Measurements from ENCODE around the gene MOCOS.

MOCOS gene

DNA sequence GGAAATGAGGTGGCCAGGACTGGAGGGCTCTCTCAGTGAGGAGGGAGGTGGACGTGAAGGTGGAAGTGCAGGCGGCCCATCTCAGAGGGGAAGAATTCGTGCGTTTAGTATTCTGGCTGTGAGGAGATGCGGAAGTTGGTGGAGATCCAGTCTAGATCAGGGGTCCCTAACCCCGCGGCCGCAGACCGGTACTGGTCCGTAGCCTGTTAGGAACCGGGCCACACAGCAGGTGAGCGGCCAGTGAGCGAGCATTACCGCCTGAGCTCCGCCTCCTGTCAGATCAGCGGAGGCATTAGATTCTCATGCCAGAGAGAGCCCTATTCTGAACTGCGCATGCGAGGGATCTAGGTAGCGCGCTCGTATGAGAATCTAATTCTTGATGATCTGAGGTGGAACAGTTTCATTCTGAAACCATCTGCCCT is 108.6 kb downstream of the MOCOS start:
- in situ Hi-C loops (cut with HindIII; ENCODE audit: low pct_ligation_motif_present, low pct_unique_long_range_greater_than_20kb, low sequenced_read_pairs) = no loop called here

DNA sequence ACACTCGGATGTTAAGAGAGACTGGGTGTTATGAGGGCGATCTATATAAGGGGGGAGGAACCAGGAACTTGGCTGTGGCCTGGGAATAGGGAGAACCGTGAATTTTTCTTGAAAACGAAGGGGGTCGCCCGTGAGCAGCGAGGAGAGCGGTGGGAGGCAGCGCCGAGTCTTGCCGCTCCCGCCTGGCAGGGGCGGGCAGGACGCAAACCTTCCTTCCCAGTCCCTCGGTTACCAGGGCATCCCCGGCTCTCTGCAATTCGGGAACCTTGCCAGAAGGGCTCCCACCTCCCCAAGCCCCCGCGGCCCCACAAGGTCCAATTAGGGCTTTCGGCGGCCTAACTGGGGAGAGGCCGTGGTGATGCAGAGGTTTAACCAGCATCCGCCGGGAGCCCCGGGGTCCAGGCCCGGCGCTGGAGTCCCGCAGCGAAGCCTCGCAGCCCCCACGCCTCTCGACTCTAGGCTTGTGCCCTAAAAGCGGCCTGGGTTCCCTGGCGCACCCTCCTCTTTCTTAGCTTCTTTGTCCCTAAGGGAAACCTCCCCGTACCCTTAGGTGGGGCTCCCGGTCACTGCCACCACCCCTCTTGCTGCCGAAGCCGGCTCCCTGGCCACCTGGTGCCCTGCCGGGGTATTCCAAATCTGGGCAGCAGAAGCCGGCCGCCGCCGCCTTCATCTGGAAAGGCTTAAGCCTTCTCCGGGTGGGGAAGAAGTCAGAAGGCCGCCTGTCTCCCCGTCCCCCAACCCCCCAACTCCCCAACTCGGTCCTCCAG is 109.5 kb downstream of the MOCOS start:
- in situ Hi-C loops (cut with HindIII; ENCODE audit: low pct_ligation_motif_present, low pct_unique_long_range_greater_than_20kb, low sequenced_read_pairs) = no loop called here
- DNase-seq = peak; percentile 75

More for the DNA sequence above, 108.6 kb downstream of the MOCOS start:
- no peak for DNase-seq

DNA sequence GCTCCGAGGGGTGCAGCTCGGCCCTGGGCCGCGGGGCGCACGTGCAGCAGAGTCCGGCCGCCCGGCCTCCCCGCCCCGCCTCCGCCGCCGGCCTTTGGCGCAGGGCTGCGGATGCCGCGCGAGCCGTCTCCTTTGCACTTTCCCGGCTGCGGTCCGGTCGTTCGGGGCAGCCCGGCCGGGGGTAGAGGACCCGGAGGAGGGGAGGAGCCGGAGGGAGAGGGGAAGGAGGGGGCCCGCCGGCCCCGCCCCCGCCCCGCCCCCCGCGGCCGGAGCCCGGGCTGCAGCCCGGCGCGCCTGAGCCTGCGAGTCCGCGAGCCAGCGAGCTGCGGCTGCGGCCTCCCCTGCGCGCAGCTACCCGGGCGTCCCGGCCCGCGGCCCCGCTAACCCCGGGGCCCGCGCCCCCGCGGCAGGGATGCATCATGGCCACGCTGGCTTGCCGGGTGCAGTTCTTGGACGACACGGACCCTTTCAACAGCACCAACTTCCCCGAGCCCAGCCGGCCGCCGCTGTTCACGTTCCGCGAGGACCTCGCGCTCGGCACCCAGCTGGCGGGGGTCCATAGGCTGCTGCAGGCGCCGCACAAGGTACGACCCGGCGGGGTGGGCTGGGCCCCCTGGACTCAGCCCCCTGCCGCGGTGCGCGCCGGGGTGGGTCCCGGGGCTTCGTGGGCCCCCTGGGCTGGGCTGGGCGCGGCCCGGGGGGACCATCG is 110.3 kb downstream of the MOCOS start, which contains the start of gene FHOD3:
Gene FHOD3, plus strand, starts transcription at position 297 of the 709 bp plus-strand sequence. Its CDS starts 123 bp downstream, at position 420.
- DNase-seq = peak; percentile 85
- in situ Hi-C loops (cut with HindIII; ENCODE audit: low pct_ligation_motif_present, low pct_unique_long_range_greater_than_20kb, low sequenced_read_pairs) = no loop called here

DNA sequence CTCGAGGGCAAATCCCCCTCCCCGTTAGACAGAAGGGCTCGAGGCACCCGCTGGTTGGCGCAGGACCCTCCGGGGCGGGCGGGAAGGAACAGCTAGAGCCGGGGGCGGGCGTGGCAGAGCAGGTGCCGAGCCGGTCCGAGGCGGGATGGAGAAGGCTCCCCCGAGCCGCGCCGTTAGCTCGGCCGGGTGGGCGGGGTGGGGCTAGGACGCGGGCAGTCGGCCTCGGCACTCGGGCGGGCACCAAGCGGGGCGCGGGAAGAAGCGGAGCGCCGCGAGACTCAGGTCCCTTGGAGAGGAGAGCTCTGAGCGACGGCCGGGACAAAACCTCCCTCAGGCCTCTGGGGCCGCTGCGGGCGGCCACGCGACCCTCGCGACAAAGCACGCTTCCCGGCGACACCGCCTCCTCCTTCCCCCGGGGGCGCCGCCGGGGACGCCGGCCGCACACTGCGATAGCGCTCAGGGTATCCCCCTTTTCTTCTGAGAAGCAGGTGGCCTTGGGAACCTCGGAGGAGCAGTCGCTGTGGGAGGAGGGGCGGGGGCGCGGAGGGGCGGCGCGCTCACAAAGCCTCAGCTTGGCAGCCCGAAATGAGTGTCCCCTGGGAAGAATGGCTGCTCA is 110.9 kb downstream of the MOCOS start:
- DNase-seq = peak; percentile 29
- in situ Hi-C loops (cut with HindIII; ENCODE audit: low pct_ligation_motif_present, low pct_unique_long_range_greater_than_20kb, low sequenced_read_pairs) = no loop called here

DNA sequence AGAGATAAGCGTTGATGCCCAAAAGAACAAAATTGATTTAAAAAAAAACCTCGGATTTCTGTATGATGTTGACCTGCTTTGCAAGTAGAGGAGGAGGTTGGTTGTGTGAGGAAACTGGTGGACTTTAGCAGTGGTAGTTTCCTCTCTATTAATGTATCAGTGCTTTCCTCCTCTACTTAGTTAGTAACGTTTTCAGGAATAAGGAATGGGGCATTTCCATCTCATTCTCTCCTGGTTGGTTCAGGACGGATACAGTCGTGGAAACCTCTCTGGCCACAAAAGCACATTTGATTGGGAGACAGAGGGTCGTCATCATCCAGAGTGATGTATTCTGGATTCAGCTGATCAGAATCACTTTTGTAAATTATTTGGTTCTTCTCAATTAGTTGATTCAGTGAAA is 111.7 kb downstream of the MOCOS start:
- in situ Hi-C loops (cut with HindIII; ENCODE audit: low pct_ligation_motif_present, low pct_unique_long_range_greater_than_20kb, low sequenced_read_pairs) = no loop called here

DNA sequence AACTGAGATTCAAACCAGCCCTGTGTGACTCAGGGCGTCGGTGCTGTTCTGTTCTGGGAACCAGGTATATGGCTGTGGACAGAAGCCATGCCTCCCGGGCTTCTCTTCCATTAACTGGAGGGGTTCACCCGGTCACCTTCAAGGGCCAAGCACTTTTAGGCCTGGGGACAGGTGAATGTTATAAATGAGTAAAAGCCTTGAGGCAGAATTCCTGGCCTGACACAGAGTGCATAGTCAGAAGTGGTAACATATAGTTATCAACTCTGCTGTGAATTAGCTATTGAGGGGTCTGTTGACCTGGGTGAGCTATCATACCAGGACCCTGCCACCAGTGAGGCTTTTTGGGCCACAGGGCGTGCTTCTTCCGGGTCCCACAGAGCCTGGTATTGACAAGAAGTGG is 112.9 kb downstream of the MOCOS start:
- no peak for DNase-seq
- in situ Hi-C loops (cut with HindIII; ENCODE audit: low pct_ligation_motif_present, low pct_unique_long_range_greater_than_20kb, low sequenced_read_pairs) = no loop called here

More for the DNA sequence above, 111.7 kb downstream of the MOCOS start:
- no peak for DNase-seq

DNA sequence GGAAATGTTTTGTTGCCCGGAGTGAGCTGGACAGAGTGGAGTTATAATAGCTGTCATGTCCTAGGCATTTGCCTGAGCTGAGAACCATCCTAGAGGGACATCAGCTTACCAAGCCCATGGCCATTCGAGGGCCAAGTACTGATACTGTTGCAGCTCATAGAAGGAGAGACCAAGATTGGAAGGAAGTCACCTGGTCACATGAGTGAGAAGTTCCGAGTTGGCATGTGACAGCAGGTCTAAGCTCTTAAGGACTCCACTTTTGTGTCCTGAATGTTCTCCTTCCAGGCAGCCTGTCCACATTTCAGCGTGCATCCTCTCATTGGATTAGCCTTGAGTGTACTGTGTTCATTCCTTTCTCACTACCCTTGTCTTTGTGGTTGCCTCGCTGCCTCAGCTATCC is 114.6 kb downstream of the MOCOS start:
- in situ Hi-C loops (cut with HindIII; ENCODE audit: low pct_ligation_motif_present, low pct_unique_long_range_greater_than_20kb, low sequenced_read_pairs) = no loop called here
- DNase-seq = no peak

DNA sequence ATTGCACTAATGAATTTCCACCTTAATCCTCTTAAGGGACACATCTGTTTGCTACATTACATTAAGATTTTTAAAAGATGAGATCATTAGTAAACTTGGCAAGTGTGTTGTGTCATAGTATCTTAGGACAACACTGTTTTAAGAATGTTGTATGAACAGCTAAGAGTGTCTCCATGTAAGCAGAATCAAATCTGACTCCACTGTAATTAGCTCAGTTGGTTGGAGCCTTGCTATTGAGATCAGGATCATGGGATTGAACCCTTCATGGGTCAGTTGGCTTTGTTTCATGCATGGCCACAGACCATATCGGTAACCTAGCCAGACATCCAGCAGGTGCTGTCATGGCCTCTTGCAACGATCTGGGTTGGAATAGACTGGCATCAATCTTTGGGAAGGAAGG is 115.4 kb downstream of the MOCOS start:
- no peak for DNase-seq
- in situ Hi-C loops (cut with HindIII; ENCODE audit: low pct_ligation_motif_present, low pct_unique_long_range_greater_than_20kb, low sequenced_read_pairs) = no loop called here

DNA sequence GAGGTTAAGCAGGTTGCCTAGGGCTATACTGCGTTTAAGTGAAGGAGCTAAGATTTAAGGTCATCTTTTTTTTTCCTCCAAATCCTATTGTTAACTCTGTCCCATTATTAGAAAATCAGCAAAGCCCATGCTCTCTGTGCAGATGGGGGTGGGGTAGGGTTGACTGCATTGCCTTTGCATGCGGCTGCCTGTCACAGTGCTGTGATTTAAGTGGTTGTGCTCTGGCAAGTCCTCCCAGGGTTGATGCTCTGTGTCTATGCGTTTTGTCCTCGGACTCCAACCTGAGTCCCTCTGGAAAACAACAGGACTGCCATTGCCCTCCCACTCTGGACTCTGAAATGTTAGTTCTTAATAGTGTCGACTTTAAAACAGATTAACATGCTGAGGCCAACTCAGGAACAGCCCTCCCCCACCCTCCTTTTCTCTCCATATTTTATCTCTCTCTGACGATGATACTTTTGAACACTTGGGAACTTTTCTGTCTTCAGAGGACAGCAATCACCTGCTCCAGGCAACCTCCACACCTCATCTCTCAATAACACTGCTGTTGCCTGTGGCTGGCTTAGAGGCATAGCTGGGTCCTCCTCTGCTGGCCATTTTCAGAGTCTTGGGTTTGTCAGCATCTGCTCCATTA is 116.0 kb downstream of the MOCOS start:
- in situ Hi-C loops (cut with HindIII; ENCODE audit: low pct_ligation_motif_present, low pct_unique_long_range_greater_than_20kb, low sequenced_read_pairs) = no loop called here
- DNase-seq = no peak

DNA sequence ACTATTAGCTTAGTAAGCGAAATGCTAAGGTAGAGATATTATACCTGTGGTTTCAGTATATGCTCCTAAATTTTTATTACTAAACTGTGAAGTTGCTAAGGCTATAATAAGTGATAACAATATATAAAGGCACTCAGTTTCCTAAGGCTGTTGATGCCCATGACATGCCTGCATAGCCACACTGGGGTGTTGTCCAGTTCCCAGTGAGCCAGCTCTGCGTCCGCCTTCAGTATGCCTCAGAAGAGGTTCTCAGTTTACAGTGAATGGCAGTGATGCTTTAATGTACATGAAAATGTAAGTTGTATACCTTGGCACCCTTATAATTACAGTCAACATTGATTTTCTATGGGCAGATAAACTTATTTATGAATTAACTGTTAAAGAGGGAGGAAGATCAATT is 117.4 kb downstream of the MOCOS start:
- DNase-seq = no peak
- in situ Hi-C loops (cut with HindIII; ENCODE audit: low pct_ligation_motif_present, low pct_unique_long_range_greater_than_20kb, low sequenced_read_pairs) = no loop called here

DNA sequence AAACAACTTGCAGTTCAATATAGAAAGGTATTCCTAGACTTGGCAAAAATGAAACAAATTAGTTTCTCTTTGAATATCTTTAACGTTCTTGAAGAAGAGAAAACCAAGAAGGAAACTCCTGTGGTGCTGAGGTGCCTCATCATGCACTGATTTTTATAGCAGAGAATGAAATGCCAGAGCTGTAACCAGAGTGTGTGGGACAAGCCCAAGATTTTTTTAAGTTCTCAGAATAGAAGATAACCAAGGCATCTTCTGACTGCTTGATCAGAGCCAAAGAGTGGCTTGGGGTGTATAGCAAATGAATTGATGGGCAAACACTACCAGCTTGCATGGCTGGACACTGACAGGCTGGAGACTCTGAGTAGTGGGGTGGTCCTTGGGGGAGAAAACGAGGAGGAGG is 118.1 kb downstream of the MOCOS start:
- DNase-seq = no peak
- in situ Hi-C loops (cut with HindIII; ENCODE audit: low pct_ligation_motif_present, low pct_unique_long_range_greater_than_20kb, low sequenced_read_pairs) = no loop called here

DNA sequence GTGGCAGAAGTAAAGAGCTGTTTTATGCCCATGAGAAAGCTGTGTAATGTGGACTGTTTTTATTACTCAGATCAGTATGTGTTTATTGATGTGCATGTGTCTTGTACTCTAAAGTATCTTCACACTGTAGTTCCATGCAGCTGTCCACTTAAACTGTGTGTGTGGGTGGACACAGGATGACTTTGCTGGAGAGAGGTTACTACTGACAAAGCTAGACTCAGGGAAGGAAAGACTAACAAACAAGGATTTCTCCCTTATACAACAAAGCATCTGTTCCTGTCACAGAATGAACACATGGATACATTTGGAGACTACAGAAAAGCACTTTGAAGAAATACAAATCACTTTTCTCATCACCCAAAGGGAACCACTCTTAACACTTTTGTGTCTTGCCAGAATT is 120.2 kb downstream of the MOCOS start:
- DNase-seq = no peak
- in situ Hi-C loops (cut with HindIII; ENCODE audit: low pct_ligation_motif_present, low pct_unique_long_range_greater_than_20kb, low sequenced_read_pairs) = no loop called here

DNA sequence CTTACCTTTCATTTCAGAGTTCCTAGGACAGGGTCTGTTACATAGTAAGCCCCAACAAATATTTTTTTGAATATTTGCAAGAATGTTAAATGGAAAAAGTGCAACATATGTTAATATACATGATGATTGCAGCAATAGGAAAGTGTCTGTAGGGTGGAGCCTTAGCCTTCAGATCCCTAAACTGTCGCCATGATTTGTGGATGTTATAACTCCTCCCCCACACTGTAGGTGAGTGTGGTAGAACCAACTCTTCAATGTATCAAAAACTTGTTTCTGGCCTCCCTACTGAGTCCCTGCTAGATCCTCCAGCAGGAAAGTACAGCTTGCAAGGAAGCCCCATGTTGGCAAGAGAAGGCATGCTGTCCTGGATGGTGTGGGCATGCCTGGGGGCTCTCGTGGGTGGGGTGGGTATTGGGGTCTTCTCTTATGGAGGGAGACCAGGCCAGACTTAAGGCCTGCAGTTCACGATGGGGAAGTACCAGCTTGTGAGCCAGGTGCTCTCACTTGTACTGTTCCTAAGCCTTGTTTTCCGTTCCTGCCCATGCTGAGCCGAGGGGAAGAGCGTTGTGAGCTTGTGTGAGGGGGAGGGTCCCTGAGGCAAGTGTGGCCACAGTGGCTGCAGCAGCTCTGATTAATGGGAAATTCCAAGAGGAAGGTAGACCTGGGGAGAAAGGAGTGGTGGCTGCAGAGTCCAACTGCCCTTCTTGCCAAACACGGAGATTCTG is 121.6 kb downstream of the MOCOS start:
- in situ Hi-C loops (cut with HindIII; ENCODE audit: low pct_ligation_motif_present, low pct_unique_long_range_greater_than_20kb, low sequenced_read_pairs) = no loop called here
- no peak for DNase-seq

DNA sequence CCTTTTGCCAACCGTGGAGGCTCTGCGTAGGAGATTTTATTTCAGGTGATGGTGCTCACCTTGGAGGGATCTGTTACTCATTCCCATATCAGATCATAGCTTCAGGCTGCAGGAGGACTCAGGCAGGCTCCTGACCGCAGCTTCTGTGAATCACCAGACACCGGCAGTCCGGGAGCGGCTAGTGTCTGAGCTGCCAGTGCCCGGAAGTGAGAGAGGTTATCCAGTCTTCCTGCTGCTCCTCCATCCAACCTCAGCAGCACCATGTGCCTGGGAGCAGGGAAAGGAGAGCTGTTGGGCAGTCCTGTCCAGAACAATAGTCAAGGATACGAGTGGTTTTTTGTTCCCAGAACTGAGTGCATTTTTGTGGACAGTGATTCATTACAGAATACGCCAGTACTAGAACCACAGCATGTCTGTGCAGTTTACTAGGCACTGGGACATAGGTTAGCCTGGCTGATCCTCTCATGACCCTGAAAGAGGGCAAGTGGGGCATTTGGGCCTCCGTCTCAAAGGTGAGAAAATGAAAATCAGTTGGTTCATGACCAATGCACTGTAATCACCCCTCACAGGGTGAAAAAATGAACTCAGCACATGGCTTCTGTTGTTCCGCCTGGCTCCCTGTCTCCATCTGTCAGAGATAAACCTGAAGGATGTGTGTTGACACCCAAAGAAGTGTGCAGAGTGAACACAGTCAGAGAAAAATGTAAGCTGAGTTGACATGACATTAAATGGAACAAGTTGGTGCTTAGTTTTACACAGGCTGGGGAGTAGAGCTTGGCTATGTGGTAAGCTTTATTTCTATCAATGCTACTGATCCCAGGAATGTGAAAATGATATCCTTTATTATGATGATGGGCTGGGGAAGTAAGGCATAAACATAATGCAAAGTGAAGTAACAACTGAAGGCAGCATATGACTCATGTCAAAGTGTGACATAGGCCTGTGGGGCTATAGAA is 122.4 kb downstream of the MOCOS start:
- in situ Hi-C loops (cut with HindIII; ENCODE audit: low pct_ligation_motif_present, low pct_unique_long_range_greater_than_20kb, low sequenced_read_pairs) = no loop called here
- DNase-seq = peak; percentile 95

DNA sequence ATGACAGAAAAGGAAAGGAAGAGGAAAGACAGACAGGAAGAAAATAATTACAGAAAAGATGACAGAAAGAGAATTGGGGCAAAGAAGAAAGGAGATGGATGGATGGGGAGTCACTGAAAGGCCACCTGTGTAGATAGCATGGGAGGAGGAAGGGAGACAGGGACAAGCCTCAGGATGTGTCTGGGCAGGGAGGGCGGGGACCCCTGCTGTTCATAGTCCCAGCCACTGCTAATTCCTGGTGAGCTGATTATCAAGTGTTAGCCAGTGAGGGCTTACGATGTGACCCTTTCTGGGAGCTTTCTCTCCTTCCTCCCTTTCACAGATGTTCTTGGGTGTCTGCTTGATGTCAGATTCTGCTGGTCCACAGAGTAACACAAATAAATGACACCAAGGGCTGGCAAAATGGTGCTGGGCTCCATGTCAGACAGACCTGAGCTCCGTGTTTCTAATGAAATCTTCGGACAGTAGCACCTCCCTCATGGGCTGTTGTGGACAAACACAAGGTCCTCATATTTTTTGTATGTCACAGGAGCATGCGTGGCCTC is 123.8 kb downstream of the MOCOS start:
- in situ Hi-C loops (cut with HindIII; ENCODE audit: low pct_ligation_motif_present, low pct_unique_long_range_greater_than_20kb, low sequenced_read_pairs) = no loop called here
- DNase-seq = no peak

DNA sequence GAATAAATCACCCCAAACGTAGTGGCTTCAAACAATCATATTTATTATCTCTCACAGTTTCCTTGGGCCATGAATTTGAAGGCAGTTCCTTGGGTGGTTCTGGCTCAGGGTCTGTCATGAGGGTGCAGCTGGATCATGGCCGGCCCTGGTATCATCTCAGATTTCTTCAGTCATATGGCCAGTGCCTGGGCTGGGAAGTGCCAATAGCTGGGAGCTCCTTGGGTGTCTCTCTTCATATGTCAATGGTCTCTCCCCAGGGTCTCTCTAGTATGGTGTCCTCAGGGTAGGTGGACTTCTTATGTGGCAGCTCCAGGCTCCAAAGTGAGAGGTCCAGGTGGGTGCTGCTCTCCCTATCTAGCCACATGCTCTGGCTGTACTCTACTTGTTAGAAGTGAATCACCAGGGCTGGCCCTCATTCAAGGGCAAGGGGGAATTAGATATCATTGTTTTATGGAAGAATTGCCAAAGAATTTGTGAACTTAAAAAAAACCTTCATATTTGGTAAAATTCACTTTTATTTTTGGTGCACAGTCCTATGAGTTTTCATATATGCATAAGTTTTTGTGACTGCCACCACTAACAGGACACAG is 125.6 kb downstream of the MOCOS start:
- in situ Hi-C loops (cut with HindIII; ENCODE audit: low pct_ligation_motif_present, low pct_unique_long_range_greater_than_20kb, low sequenced_read_pairs) = no loop called here
- DNase-seq = no peak

DNA sequence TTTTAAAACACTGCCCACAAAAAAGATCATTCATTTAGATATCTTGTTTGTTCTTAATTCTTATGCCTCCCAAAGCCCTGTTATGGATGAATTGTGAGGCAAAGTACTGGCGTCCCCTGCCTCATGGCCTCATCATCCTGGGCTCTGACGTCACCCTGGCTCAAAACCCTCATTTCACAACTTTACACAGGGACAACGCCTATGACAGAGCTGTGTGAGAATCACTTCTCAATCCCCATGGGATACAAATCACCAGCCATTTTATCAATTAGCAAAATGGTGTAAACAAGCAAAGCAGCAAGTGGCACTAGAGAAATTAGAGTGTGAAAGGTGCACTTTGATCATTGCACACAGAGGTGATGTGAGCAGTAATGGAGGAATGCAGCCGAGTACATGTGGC is 126.8 kb downstream of the MOCOS start:
- no peak for DNase-seq

More for the DNA sequence above, 126.8 kb downstream of the MOCOS start:
- in situ Hi-C loops (cut with HindIII; ENCODE audit: low pct_ligation_motif_present, low pct_unique_long_range_greater_than_20kb, low sequenced_read_pairs) = no loop called here
